ENCODE results near the gene TRAPPC11. TPM values are rescaled to one million over a fixed set of nuclear protein-coding genes. Genes with fewer than 3 reads are reported as not detected.
A peak's percentile ranks its signal among the peaks of the same experiment; 100 is the strongest.

The TRAPPC11 gene
- total and polyA plus RNA-seq, 4 donors: 7.4 to 44.6 (median 24.3) TPM

DNA sequence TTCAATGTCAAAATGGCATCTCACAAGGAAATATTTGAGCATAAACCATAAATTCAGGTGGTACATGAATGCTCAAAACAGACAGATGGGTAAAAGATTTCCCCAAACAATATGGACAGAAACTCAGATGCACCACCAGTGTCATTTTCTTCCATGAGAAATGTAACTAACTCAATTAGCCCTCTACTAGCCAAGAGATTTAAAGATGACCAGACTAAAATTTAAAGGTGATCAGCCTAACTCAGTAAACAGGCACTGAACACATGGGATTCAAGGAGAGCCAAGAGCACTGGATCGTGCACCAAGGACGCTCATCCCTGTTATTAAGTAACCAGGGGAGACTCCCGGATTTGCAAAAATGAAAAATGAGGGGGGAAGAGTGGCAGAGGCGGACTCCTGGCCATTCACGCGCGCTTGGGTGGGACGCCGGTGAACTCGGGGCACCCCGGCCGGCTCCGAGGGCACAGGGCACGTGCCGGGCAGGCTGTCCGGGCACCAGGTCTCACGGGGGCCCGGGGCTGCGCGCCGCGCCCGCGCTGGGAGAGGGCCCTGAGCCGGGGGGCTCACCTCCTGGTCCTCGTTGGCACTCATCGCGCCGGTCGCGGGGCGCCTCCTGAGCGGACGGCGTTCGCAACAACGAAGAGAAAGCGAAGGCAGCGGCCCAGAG, 598 bp upstream of the TRAPPC11 start:
- WGBS, 2 donors: 0 to 1% methylated on average over 30 to 38 of the region's 39 CpGs
- H3K36me3 ChIP-seq (ENCODE audit: control insufficient read depth in 1 of 2, insufficient read depth in 2 of 2, low read length in 1 of 2): peaks cover 0 to 3% of the 10 kb centered on the region in 2 donors
- DNase-seq (peak; percentile 52 to 80), ATAC-seq (ENCODE audit: low FRiP score) (peak; percentile 65)
- H3K9me3 ChIP-seq (ENCODE audit: control insufficient read depth, low read length): no peaks in the 10 kb centered on the region
- peak overlapping the region in 1 of 2 donors; percentile 75 for H3K27ac ChIP-seq (ENCODE audit: low read depth in 1 of 2, low read length in 2 of 2)
- H3K4me1 ChIP-seq (ENCODE audit: control insufficient read depth in 1 of 2, insufficient read depth in 2 of 2, low read length in 2 of 2): peaks cover 0 to 6% of the 10 kb centered on the region in 2 donors
- intact Hi-C loops (cut with DNase I): loop anchor here (1.0 to 10.0 kb wide), 5 partner anchors 152 to 446 kb away; no protein-coding TSS in a partner anchor
- peak overlapping the region; percentile 97 for H3K4me3 ChIP-seq (ENCODE audit: low read length in 2 of 2)
- no peaks in the 10 kb centered on the region for H3K27me3 ChIP-seq (ENCODE audit: control insufficient read depth in 1 of 2, insufficient read depth in 2 of 2, low read length in 1 of 2)

- peak overlapping the region in 1 of 2 donors; percentile 92 for H3K27ac ChIP-seq (ENCODE audit: low read depth in 1 of 2, low read length in 2 of 2)
- intact Hi-C loops (cut with DNase I): loop anchor here (1.0 to 10.0 kb wide), 5 partner anchors 153 to 448 kb away; no protein-coding TSS in a partner anchor
- peak overlapping the region; percentile 85 to 97 for H3K4me3 ChIP-seq (ENCODE audit: low read length in 2 of 2)
- peaks cover 0 to 6% of the 10 kb centered on the region in 2 donors for H3K4me1 ChIP-seq (ENCODE audit: control insufficient read depth in 1 of 2, insufficient read depth in 2 of 2, low read length in 2 of 2)
- H3K27me3 ChIP-seq (ENCODE audit: control insufficient read depth in 1 of 2, insufficient read depth in 2 of 2, low read length in 1 of 2): no peaks in the 10 kb centered on the region
- DNase-seq (no peak), ATAC-seq (ENCODE audit: low FRiP score) (no peak)
- no peaks in the 10 kb centered on the region for H3K9me3 ChIP-seq (ENCODE audit: control insufficient read depth, low read length)
- H3K36me3 ChIP-seq (ENCODE audit: control insufficient read depth in 1 of 2, insufficient read depth in 2 of 2, low read length in 1 of 2): no peaks in the 10 kb centered on the region
- WGBS, 2 donors: 2 to 5% methylated on average over 10 of the region's 10 CpGs
Observed at GRCh38 chr4:183659872-183660242, 764 bp downstream of the TRAPPC11 start.

DNA sequence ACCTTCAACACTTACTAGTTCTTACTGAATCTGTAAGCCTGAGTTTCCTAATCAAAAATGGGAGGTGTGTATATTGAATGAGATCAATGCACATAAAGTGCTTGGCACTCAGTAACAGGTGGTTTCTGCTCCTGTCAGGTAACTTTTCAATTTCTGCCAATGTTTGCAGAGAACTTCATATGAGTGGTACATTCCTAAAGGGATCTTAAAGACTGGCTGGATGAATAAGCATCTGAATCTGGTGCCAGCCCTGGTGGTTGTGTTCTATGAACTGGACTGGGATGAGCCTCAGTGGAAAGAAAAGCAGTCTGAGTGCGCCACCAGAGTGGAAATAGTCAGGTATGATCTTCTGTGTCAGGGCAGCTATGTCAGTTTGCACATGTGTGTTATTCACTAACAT, 7.0 kb downstream of the TRAPPC11 start:
- no peak for DNase-seq
- no peak for ATAC-seq (ENCODE audit: low FRiP score)
- H3K27ac ChIP-seq (ENCODE audit: low read depth in 1 of 2, low read length in 2 of 2): no peak overlapping the region
- no peaks in the 10 kb centered on the region for H3K4me1 ChIP-seq (ENCODE audit: control insufficient read depth in 1 of 2, insufficient read depth in 2 of 2, low read length in 2 of 2)
- no peaks in the 10 kb centered on the region for H3K36me3 ChIP-seq (ENCODE audit: control insufficient read depth in 1 of 2, insufficient read depth in 2 of 2, low read length in 1 of 2)
- no peaks in the 10 kb centered on the region for H3K27me3 ChIP-seq (ENCODE audit: control insufficient read depth in 1 of 2, insufficient read depth in 2 of 2, low read length in 1 of 2)
- 95 to 100% methylated on average over 1 of the region's 1 CpG for WGBS, 2 donors
- H3K4me3 ChIP-seq (ENCODE audit: low read length in 2 of 2): no peak overlapping the region
- no peaks in the 10 kb centered on the region for H3K9me3 ChIP-seq (ENCODE audit: control insufficient read depth, low read length)
- intact Hi-C loops (cut with DNase I): no loop called here

- Histone ChIP-seq H3K27me3 (ENCODE audit: control insufficient read depth in 1 of 2, insufficient read depth in 2 of 2, low read length in 1 of 2) (no peaks in the 10 kb centered on the region), H3K27ac (ENCODE audit: low read depth in 1 of 2, low read length in 2 of 2) (no peak overlapping the region), H3K9me3 (ENCODE audit: control insufficient read depth, low read length) (no peaks in the 10 kb centered on the region), H3K4me1 (ENCODE audit: control insufficient read depth in 1 of 2, insufficient read depth in 2 of 2, low read length in 2 of 2) (no peaks in the 10 kb centered on the region), H3K36me3 (ENCODE audit: control insufficient read depth in 1 of 2, insufficient read depth in 2 of 2, low read length in 1 of 2) (no peaks in the 10 kb centered on the region), H3K4me3 (ENCODE audit: low read length in 2 of 2) (no peak overlapping the region)
- intact Hi-C loops (cut with DNase I): no loop called here
- ATAC-seq (ENCODE audit: low FRiP score) (no peak), DNase-seq (no peak)
- 71 to 74% methylated on average over 3 of the region's 3 CpGs for WGBS, 2 donors
Observed at GRCh38 chr4:183670251-183670650, 11.2 kb downstream of the TRAPPC11 start.

DNA sequence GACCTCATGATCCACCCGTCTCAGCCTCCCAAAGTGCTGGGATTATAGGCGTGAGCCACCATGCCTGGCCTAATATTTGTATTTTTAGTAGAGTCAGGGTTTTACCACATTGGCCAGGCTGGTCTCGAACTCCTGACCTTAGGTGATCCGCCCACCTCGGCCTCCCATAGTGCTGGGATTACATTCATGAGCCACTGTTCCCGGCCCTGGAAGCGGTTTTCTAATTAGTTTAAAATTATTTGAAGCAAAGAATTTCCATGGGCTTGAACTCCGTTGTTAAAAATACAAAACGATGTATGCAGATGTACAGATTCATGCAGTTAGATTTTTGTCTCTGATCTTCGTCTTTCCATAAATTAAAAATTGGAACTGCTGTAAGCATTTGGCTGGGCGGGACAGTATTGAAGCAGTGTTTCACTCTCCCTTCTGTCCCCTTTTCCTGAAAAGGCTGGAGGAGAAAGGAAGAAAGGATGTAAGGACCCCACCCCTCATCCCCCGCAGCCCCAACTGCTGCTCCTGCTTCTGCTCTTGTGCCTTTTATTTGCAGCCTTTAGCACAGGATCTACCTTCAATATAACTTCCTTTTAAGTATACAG, 12.0 kb downstream of the TRAPPC11 start:
- no peaks in the 10 kb centered on the region for H3K9me3 ChIP-seq (ENCODE audit: control insufficient read depth, low read length)
- H3K27ac ChIP-seq (ENCODE audit: low read depth in 1 of 2, low read length in 2 of 2): no peak overlapping the region
- no peaks in the 10 kb centered on the region for H3K4me1 ChIP-seq (ENCODE audit: control insufficient read depth in 1 of 2, insufficient read depth in 2 of 2, low read length in 2 of 2)
- 90 to 91% methylated on average over 12 of the region's 12 CpGs for whole genome bisulfite sequencing, 2 donors
- H3K4me3 ChIP-seq (ENCODE audit: low read length in 2 of 2): no peak overlapping the region
- no peaks in the 10 kb centered on the region for H3K36me3 ChIP-seq (ENCODE audit: control insufficient read depth in 1 of 2, insufficient read depth in 2 of 2, low read length in 1 of 2)
- intact Hi-C loops (cut with DNase I): no loop called here
- ATAC-seq (ENCODE audit: low FRiP score): no peak
- no peaks in the 10 kb centered on the region for H3K27me3 ChIP-seq (ENCODE audit: control insufficient read depth in 1 of 2, insufficient read depth in 2 of 2, low read length in 1 of 2)
- no peak for DNase-seq

- H3K36me3 ChIP-seq (ENCODE audit: control insufficient read depth in 1 of 2, insufficient read depth in 2 of 2, low read length in 1 of 2): peaks cover 0 to 2% of the 10 kb centered on the region in 2 donors
- H3K27me3 ChIP-seq (ENCODE audit: control insufficient read depth in 1 of 2, insufficient read depth in 2 of 2, low read length in 1 of 2): no peaks in the 10 kb centered on the region
- 77 to 85% methylated on average over 3 of the region's 3 CpGs for WGBS, 2 donors
- intact Hi-C loops (cut with DNase I): no loop called here
- no peaks in the 10 kb centered on the region for H3K4me1 ChIP-seq (ENCODE audit: control insufficient read depth in 1 of 2, insufficient read depth in 2 of 2, low read length in 2 of 2)
- no peak for ATAC-seq (ENCODE audit: low FRiP score)
- H3K9me3 ChIP-seq (ENCODE audit: control insufficient read depth, low read length): no peaks in the 10 kb centered on the region
- no peak for DNase-seq
- no peak overlapping the region for H3K4me3 ChIP-seq (ENCODE audit: low read length in 2 of 2)
- no peak overlapping the region for H3K27ac ChIP-seq (ENCODE audit: low read depth in 1 of 2, low read length in 2 of 2)
Observed at GRCh38 chr4:183674153-183674552, 15.1 kb downstream of the TRAPPC11 start.

DNA sequence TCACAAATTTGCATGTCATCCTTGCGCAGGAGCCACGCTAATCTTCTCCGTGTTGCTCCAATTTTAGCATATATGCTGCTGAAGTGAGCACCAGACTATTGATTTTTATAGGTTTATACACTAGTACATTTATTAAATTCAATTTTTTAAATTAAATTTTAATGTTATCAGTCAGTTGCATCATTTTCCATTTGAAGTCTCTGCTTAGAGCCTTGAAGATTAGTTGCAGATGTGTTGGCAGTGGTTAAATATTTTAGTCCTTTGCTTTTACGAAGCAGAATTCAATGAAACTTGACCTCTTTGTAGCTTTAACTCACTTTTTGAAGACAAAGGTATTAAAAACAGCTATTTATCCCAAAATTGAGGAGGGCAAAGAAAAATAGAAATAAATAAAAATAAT, 16.5 kb downstream of the TRAPPC11 start:
- 90 to 96% methylated on average over 4 of the region's 4 CpGs for WGBS, 2 donors
- intact Hi-C loops (cut with DNase I): no loop called here
- ATAC-seq (ENCODE audit: low FRiP score) (no peak), DNase-seq (no peak)
- Histone ChIP-seq H3K4me1 (ENCODE audit: control insufficient read depth in 1 of 2, insufficient read depth in 2 of 2, low read length in 2 of 2) (no peaks in the 10 kb centered on the region), H3K9me3 (ENCODE audit: control insufficient read depth, low read length) (no peaks in the 10 kb centered on the region), H3K36me3 (ENCODE audit: control insufficient read depth in 1 of 2, insufficient read depth in 2 of 2, low read length in 1 of 2) (peaks cover 0 to 2% of the 10 kb centered on the region in 2 donors), H3K4me3 (ENCODE audit: low read length in 2 of 2) (no peak overlapping the region), H3K27ac (ENCODE audit: low read depth in 1 of 2, low read length in 2 of 2) (no peak overlapping the region), H3K27me3 (ENCODE audit: control insufficient read depth in 1 of 2, insufficient read depth in 2 of 2, low read length in 1 of 2) (no peaks in the 10 kb centered on the region)

GRCh38 chr4:183681119-183681518, 22.0 kb downstream of the TRAPPC11 start:
- no peaks in the 10 kb centered on the region for H3K27me3 ChIP-seq (ENCODE audit: control insufficient read depth in 1 of 2, insufficient read depth in 2 of 2, low read length in 1 of 2)
- no peak overlapping the region for H3K4me3 ChIP-seq (ENCODE audit: low read length in 2 of 2)
- intact Hi-C loops (cut with DNase I): no loop called here
- no peaks in the 10 kb centered on the region for H3K4me1 ChIP-seq (ENCODE audit: control insufficient read depth in 1 of 2, insufficient read depth in 2 of 2, low read length in 2 of 2)
- WGBS, 2 donors: 89 to 91% methylated on average over 4 of the region's 4 CpGs
- no peaks in the 10 kb centered on the region for H3K9me3 ChIP-seq (ENCODE audit: control insufficient read depth, low read length)
- H3K36me3 ChIP-seq (ENCODE audit: control insufficient read depth in 1 of 2, insufficient read depth in 2 of 2, low read length in 1 of 2): peaks cover 0 to 2% of the 10 kb centered on the region in 2 donors
- no peak overlapping the region for H3K27ac ChIP-seq (ENCODE audit: low read depth in 1 of 2, low read length in 2 of 2)
- ATAC-seq (ENCODE audit: low FRiP score) (no peak), DNase-seq (no peak)

DNA sequence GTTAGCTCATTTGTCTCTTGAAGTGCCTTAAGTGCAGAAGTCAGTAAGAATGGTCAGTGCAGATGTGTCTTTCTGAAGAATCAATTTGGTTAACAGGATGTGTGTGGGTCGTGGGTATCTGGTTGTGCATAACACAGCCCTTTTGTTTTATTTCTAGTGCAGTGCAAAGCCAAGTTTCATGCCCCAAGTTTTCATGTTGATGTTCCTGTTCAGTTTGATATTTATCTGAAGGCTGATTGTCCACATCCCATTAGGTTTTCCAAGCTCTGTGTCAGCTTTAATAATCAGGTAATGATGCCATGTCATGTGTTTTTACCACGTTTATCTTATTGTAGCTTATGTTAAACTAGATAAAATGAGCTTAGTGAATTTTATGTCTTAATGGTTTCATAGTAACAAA, 27.4 kb downstream of the TRAPPC11 start:
- ATAC-seq (ENCODE audit: low FRiP score) (no peak), DNase-seq (no peak)
- H3K4me3 ChIP-seq (ENCODE audit: low read length in 2 of 2): no peak overlapping the region
- no peaks in the 10 kb centered on the region for H3K4me1 ChIP-seq (ENCODE audit: control insufficient read depth in 1 of 2, insufficient read depth in 2 of 2, low read length in 2 of 2)
- intact Hi-C loops (cut with DNase I): no loop called here
- 77 to 82% methylated on average over 2 of the region's 2 CpGs for WGBS, 2 donors
- no peaks in the 10 kb centered on the region for H3K27me3 ChIP-seq (ENCODE audit: control insufficient read depth in 1 of 2, insufficient read depth in 2 of 2, low read length in 1 of 2)
- no peaks in the 10 kb centered on the region for H3K9me3 ChIP-seq (ENCODE audit: control insufficient read depth, low read length)
- H3K36me3 ChIP-seq (ENCODE audit: control insufficient read depth in 1 of 2, insufficient read depth in 2 of 2, low read length in 1 of 2): peaks cover 0 to 2% of the 10 kb centered on the region in 2 donors
- no peak overlapping the region for H3K27ac ChIP-seq (ENCODE audit: low read depth in 1 of 2, low read length in 2 of 2)

Data from aorta (tissue), 5 donors.